ENCODE measurements around the gene ERBB2. TPM values are rescaled to one million over a fixed set of nuclear protein-coding genes. Genes with fewer than 3 reads are reported as not detected.

Gene ERBB2
- total and polyA plus RNA-seq, 2 of the 13 experiments (the other 11 are each of a cell fraction or from before 2014, with no cell fraction given): 57.7 to 64.1 TPM

DNA sequence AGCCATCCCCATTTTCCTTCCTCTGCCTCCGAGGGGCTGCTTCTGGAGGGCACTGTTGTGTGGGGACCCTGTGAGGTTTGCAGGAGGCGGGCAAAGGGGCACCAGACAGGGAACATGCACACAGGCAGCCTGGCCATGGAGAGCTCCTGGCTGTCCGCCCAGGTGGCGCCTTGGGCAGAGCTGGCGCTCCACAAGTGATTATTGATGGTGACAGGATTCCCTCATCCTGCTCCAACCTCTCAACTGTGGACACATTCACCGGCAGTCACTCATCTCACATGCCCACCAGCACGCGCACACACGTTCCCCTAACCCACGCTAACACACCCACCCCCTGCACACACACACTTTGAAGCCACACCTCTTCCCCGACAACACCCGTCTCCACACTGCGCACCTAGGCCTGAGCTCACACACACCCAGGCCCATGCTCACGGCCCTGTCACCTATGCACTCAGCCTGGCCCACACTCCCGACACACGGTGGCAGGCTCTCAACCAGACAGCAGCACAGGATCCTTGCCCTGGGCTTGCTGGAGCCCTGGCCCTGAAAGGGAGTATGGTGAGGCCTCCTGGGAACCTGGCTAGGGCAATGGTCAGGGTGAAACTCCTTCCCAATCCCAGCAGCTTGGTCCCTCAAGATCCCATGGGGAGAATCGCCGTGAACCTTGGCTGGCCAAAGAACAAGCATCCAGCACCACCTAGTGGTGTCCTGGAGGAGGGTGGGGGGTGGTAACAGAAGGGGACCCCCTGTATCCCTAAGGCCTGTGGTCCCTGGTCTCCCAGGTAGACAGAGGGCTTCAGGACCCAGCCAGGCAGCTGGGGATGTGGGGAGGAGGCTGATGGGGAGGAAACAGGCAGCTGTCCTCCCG lies 28.0 kb upstream of the ERBB2 start (continued):
- TF ChIP-seq IKZF4 (CRISPR knock-in tag; IDR thresholded peaks at IDR 0.05; ENCODE audit: borderline replicate concordance, low read depth, not compliant biosample characterization): peak; percentile 43
- TF ChIP-seq, protein P1, sequence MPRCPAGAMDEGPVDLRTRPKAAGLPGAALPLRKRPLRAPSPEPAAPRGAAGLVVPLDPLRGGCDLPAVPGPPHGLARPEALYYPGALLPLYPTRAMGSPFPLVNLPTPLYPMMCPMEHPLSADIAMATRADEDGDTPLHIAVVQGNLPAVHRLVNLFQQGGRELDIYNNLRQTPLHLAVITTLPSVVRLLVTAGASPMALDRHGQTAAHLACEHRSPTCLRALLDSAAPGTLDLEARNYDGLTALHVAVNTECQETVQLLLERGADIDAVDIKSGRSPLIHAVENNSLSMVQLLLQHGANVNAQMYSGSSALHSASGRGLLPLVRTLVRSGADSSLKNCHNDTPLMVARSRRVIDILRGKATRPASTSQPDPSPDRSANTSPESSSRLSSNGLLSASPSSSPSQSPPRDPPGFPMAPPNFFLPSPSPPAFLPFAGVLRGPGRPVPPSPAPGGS (CRISPR knock-in tag; IDR thresholded peaks at IDR 0.05): peak; percentile 50; the same call in 1 of the 2 replicates
- peak; percentile 29; the same call in 1 of the 2 replicates for TF ChIP-seq REPIN1 (CRISPR knock-in tag; IDR thresholded peaks at IDR 0.05; ENCODE audit: borderline replicate concordance, low read depth)
- TF ChIP-seq CCDC6 (CRISPR knock-in tag; IDR thresholded peaks at IDR 0.05): no peak
- no peak for TF ChIP-seq ZSCAN12 (CRISPR knock-in tag; IDR thresholded peaks at IDR 0.05)
- 0 out of 2 replicates have a peak, but pooled peaks have one; percentile 21 for TF ChIP-seq RARA (CRISPR knock-in tag; IDR thresholded peaks at IDR 0.05)
- TF ChIP-seq, protein P2, sequence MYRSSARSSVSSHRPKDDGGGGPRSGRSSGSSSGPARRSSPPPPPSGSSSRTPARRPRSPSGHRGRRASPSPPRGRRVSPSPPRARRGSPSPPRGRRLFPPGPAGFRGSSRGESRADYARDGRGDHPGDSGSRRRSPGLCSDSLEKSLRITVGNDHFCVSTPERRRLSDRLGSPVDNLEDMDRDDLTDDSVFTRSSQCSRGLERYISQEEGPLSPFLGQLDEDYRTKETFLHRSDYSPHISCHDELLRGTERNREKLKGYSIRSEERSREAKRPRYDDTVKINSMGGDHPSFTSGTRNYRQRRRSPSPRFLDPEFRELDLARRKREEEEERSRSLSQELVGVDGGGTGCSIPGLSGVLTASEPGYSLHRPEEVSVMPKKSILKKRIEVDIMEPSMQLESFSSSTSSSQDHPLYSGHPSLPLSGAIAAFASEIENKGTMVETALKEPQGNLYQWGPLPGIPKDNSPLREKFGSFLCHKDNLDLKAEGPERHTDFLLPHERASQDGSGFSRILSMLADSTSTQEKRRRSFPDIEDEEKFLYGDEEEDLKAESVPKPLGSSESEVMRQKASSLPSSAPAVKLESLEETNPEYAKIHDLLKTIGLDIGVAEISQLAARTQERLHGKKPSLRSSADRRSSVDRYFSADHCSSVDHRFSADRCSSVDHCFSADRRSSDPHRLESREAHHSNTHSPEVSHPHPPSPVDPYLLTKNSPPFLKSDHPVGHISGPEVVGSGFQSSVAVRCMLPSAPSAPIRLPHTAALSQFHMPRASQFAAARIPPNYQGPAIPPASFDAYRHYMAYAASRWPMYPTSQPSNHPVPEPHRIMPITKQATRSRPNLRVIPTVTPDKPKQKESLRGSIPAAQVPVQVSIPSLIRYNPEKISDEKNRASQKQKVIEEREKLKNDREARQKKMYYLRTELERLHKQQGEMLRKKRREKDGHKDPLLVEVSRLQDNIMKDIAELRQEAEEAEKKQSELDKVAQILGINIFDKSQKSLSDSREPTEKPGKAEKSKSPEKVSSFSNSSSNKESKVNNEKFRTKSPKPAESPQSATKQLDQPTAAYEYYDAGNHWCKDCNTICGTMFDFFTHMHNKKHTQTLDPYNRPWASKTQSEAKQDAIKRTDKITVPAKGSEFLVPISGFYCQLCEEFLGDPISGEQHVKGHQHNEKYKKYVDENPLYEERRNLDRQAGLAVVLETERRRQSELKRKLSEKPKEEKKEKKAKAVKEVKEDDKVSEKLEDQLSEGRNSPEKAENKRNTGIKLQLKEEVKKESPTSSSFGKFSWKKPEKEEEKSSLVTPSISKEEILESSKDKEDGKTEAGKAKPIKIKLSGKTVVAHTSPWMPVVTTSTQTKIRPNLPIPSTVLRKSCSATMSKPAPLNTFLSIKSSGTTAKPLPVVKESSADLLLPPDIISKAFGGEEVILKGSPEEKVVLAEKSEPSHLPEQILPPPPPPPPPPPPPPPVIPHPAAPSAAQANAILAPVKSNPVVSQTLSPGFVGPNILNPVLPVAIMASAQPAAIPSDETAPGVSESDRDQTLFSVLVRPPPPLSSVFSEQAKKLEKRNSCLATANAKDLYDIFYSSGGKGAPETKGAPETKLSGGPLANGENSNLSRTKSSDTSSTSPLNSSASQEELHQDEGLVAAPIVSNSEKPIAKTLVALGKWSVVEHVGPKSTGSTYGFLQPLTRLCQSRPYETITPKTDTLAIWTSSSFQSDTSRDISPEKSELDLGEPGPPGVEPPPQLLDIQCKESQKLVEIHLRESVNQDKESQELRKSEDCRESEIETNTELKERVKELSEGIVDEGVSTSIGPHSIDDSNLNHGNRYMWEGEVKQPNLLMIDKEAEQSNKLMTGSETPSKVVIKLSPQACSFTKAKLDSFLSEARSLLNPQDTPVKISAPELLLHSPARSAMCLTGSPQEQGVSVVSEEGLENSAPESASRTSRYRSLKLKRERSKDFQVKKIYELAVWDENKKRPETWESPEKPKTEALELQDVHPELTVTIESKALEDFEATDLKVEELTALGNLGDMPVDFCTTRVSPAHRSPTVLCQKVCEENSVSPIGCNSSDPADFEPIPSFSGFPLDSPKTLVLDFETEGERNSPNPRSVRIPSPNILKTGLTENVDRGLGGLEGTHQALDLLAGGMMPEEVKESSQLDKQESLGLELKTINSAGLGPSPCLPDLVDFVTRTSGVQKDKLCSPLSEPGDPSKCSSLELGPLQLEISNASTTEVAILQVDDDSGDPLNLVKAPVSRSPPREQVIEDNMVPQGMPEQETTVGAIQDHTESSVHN (CRISPR knock-in tag; IDR thresholded peaks at IDR 0.05): peak; percentile 80
- TF ChIP-seq, protein P3, sequence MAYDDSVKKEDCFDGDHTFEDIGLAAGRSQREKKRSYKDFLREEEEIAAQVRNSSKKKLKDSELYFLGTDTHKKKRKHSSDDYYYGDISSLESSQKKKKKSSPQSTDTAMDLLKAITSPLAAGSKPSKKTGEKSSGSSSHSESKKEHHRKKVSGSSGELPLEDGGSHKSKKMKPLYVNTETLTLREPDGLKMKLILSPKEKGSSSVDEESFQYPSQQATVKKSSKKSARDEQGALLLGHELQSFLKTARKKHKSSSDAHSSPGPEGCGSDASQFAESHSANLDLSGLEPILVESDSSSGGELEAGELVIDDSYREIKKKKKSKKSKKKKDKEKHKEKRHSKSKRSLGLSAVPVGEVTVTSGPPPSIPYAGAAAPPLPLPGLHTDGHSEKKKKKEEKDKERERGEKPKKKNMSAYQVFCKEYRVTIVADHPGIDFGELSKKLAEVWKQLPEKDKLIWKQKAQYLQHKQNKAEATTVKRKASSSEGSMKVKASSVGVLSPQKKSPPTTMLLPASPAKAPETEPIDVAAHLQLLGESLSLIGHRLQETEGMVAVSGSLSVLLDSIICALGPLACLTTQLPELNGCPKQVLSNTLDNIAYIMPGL (CRISPR knock-in tag; IDR thresholded peaks at IDR 0.05; ENCODE audit: borderline replicate concordance in 1 of 2, low read depth in 1 of 2): peak; percentile 75 to 92
- peak; percentile 48 for TF ChIP-seq ASH2L (IDR thresholded peaks at IDR 0.05; ENCODE audit: insufficient read length, low read depth, low read length)
- TF ChIP-seq KLF16 (CRISPR knock-in tag; IDR thresholded peaks at IDR 0.05): peak in 1 of 2 experiments; percentile 51; a peak in 1 of 4 replicates
- no peak for TF ChIP-seq ZBTB1 (CRISPR knock-in tag; IDR thresholded peaks at IDR 0.05; ENCODE audit: borderline replicate concordance)
- TF ChIP-seq ZNF160 (CRISPR knock-in tag; IDR thresholded peaks at IDR 0.05): 0 out of 2 replicates have a peak, but pooled peaks have one; percentile 69
- no peak for TF ChIP-seq ZNF235 (CRISPR knock-in tag; IDR thresholded peaks at IDR 0.05; ENCODE audit: borderline replicate concordance)
- TF ChIP-seq FOXJ3 (CRISPR knock-in tag; IDR thresholded peaks at IDR 0.05; ENCODE audit: borderline replicate concordance): no peak
- no peak for TF ChIP-seq HOXD1 (CRISPR knock-in tag; IDR thresholded peaks at IDR 0.05)
- peak; percentile 75; the same call in 1 of the 2 replicates for TF ChIP-seq ZNF616 (CRISPR knock-in tag; IDR thresholded peaks at IDR 0.05; ENCODE audit: low read depth)
